Body of pancreas (tissue), 4 donors: ENCODE results near the gene BUD31. TPM values are rescaled to one million over a fixed set of nuclear protein-coding genes. Genes with fewer than 3 reads are reported as not detected.

Source experiments
- ATAC-seq: fragments of 150-250 bp; one replicate; pipeline ENCODE4 v1.9.1; 2016
- DNase-seq, 4 donors: peaks; one replicate each; pipeline ENCODE4 v3.0.0-alpha.2; 2019
- H3K27ac ChIP-seq, 4 donors: fragments of 200-600 bp; sonication (generic); 1 replicate in 3 of 4; 2 replicates in 1 of 4; pipeline versions ENCODE4 v1.5.1 to v1.6.1; 2016 to 2019; ENCODE audit warnings: mild to moderate bottlenecking in 1 of 4, mixed read lengths in 1 of 4, moderate library complexity in 1 of 4
- H3K27me3 ChIP-seq, 2 donors: fragments of 200-600 bp; sonication (generic); one replicate each; pipeline ENCODE4 v1.6.0; 2016; ENCODE audit warnings: mild to moderate bottlenecking in 1 of 2
- H3K36me3 ChIP-seq, 2 donors: fragments of 200-600 bp; sonication (generic); replicated peaks in 1 of 2; 2 replicates each; pipeline ENCODE4 v1.5.1; 2016; ENCODE audit warnings: low read depth in 2 of 2; ENCODE audit not compliant: insufficient read depth in 1 of 2
- H3K4me1 ChIP-seq: fragments of 200-600 bp; sonication (generic); one replicate; pipeline ENCODE4 v1.6.0; 2016
- H3K4me3 ChIP-seq, 2 donors: fragments of 200-600 bp; sonication (generic); 1 replicate in 1 of 2; 2 replicates in 1 of 2; pipeline ENCODE4 v1.5.1; 2016 to 2019
- H3K9me3 ChIP-seq, 3 donors: fragments of 200-600 bp; sonication (generic); 1 replicate in 2 of 3; 2 replicates in 1 of 3; pipeline ENCODE4 v1.5.1; 2016
- CTCF ChIP-seq, 7 experiments: fragments of 450-650 bp in 4 of 7; fragments of 200-600 bp in 3 of 7; sonication (generic) in 3 of 7; IDR thresholded peaks; one replicate each; pipeline ENCODE4 v1.5.1; 2016 to 2019; ENCODE audit warnings: antibody characterized with exemption in 7 of 7
- POLR2A ChIP-seq, 3 donors: fragments of 450-650 bp; IDR thresholded peaks; one replicate each; pipeline ENCODE4 v1.6.1; 2016; ENCODE audit warnings: antibody characterized with exemption in 3 of 3, mild to moderate bottlenecking in 2 of 3
- WGBS, 2 donors: methylation state at CpG; one replicate each; pipeline ENCODE4 v1.1.5; 2017; 5-methylcytosine and 5-hydroxymethylcytosine counted together
- intact Hi-C: fragments of 100-400 bp; cut with DNase I; formaldehyde crosslinking; loops from one replicate; pipeline ENCODE4 v1.15.1; 2023
- total RNA-seq, 2 donors: library from RNA; depleted of rRNA; stranded (reverse); fragments of >200 nt; gene quantifications; one replicate each; pipeline ENCODE4 v1.1.0, GENCODE V29; 2016

Gene BUD31
- total RNA-seq = 10 to 100 TPM; 29.6 to 31.6 TPM

DNA sequence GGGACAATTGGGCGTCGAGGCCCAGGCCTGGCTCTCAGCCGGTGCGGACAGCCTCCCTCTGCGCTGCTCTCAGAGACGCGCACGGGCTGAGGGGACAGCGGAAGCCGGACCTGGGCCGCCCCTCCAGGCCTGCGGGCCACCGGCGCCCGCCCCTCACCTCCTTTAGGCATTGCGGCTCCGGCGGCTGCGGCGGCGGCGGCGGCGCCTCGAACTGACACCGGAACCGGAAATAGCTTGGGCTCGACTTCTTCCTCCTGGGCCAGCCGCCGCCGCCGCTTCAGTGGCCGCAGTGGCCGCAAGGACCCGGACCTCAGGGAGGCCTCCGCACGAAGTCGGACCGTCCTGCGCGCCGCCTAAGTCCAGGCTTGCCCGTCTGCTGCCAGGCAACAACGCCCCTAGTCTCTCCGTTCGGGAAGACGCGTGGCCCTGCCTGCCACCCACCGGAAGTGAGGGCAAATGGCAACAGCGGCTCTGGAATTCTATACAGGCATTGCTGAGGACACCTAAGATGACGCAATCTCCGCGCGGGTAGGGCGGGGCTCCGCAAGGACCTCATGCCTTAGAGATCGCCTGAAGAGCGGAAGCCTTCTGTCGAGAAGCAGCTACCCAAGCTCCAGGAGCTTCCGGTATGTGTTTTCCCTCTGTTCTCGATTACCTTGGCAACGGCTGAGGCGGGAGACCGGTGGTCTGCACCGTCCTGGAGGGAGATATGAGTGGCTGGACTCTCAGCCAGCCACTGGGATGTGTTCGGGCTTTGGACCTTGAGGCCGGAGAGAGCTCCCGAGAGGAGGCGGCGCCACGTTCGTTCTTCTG lies at the start of gene BUD31, which contains the start of gene PDAP1:
BUD31 (plus strand) TSS at position 591 of the 813 bp plus-strand sequence. CDS start 2,124 bp downstream, outside the sequence.
PDAP1 (minus strand) TSS at position 219 of the 813 bp plus-strand sequence; CDS start at position 170, 49 bp downstream.
- 0 to 1% methylated on average over 8 to 64 of the region's 72 CpGs for WGBS, 2 donors
- peak; percentile 92 to 94 (median 92) for DNase-seq
- TF ChIP-seq POLR2A (IDR thresholded peaks at IDR 0.05) (peak; percentile 81 to 95 (median 90)), CTCF (IDR thresholded peaks at IDR 0.05) (peak in 4 of 7 experiments; percentile 32 to 46 (median 40))
- peaks cover 45% of the 10 kb centered on the region for H3K4me1 ChIP-seq
- peaks cover 9 to 19% of the 10 kb centered on the region in 2 donors for H3K36me3 ChIP-seq
- no peaks in the 10 kb centered on the region for H3K9me3 ChIP-seq
- peak within 1 kb of the TSS; percentile 95 to 100 (median 98) for H3K27ac ChIP-seq
- peak; percentile 95 for ATAC-seq
- intact Hi-C loops = no loop called here
- peak within 1 kb of the TSS; percentile 87 to 93 for H3K4me3 ChIP-seq
- no peaks in the 10 kb centered on the region for H3K27me3 ChIP-seq

GRCh38 chr7:99359465-99360154 lies 49.2 kb upstream of the BUD31 start:
- no peaks in the 10 kb centered on the region for H3K4me1 ChIP-seq
- TF ChIP-seq CTCF (IDR thresholded peaks at IDR 0.05) = no peak
- no peak for TF ChIP-seq POLR2A (IDR thresholded peaks at IDR 0.05)

DNA sequence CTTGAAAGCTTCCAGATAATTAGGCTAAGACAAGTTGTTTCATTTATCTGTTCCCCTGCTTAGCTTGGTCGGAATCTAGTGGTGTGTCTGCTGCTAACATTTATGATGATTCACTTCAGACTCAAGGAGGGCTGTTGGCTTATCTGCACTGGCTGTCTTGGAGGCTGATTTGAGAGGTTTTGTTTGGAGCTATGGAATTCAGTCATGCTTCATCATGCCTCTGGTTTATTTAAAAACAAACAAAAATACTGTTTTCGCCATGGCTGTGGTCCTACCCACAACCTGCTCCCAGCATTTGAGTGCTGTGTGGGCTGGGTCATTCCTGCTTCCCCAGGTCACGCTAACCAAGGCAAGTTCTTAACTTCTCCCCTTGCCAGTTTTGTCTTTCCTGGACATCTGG lies 46.0 kb upstream of the BUD31 start:
- ATAC-seq = no peak
- Histone ChIP-seq H3K4me3 (no peak overlapping the region), H3K27ac (no peak overlapping the region), H3K4me1 (no peaks in the 10 kb centered on the region), H3K27me3 (no peaks in the 10 kb centered on the region), H3K36me3 (peaks cover 6 to 35% of the 10 kb centered on the region in 2 donors), H3K9me3 (no peaks in the 10 kb centered on the region)
- intact Hi-C loops = no loop called here
- 80 to 100% methylated on average over 3 of the region's 3 CpGs for WGBS, 2 donors
- DNase-seq = no peak
- no peak for TF ChIP-seq POLR2A (IDR thresholded peaks at IDR 0.05)
- TF ChIP-seq CTCF (IDR thresholded peaks at IDR 0.05) = no peak

More at GRCh38 chr7:99359465-99360154, 49.2 kb upstream of the BUD31 start:
- intact Hi-C loops = no loop called here
- Histone ChIP-seq H3K27ac (no peak overlapping the region), H3K27me3 (no peaks in the 10 kb centered on the region), H3K36me3 (peaks cover 8 to 40% of the 10 kb centered on the region in 2 donors), H3K9me3 (no peaks in the 10 kb centered on the region), H3K4me3 (no peak overlapping the region)
- ATAC-seq = no peak
- DNase-seq = no peak
- 87 to 92% methylated on average over 21 to 22 of the region's 22 CpGs for WGBS, 2 donors

- no peak for ATAC-seq
- H3K4me3 ChIP-seq = no peak overlapping the region
- H3K36me3 ChIP-seq = peaks cover 6 to 34% of the 10 kb centered on the region in 2 donors
- intact Hi-C loops = no loop called here
- H3K27me3 ChIP-seq = no peaks in the 10 kb centered on the region
- no peak for DNase-seq
- no peaks in the 10 kb centered on the region for H3K9me3 ChIP-seq
- TF ChIP-seq POLR2A (IDR thresholded peaks at IDR 0.05) (no peak), CTCF (IDR thresholded peaks at IDR 0.05) (no peak)
- no peaks in the 10 kb centered on the region for H3K4me1 ChIP-seq
- 96% methylated on average over 5 of the region's 5 CpGs for WGBS, 2 donors
- H3K27ac ChIP-seq = no peak overlapping the region
Observed at GRCh38 chr7:99363286-99363685, 45.5 kb upstream of the BUD31 start.
